Left ventricle myocardium inferior (tissue), 1 donor: ENCODE measurements around the gene SERPINB4. TPM values are rescaled to one million over a fixed set of nuclear protein-coding genes. Genes with fewer than 3 reads are reported as not detected.

Experiments used
- DNase-seq: peaks from one replicate; pipeline ENCODE4 v3.0.0-alpha.2; 2020
- H3K27ac ChIP-seq: fragments of 200-600 bp; replicated peaks from 2 replicates; pipeline ENCODE4 v1.8.0; 2021
- H3K27me3 ChIP-seq: fragments of 200-600 bp; 2 replicates; pipeline ENCODE4 v1.8.0; 2021; ENCODE audit warnings: low read depth
- H3K36me3 ChIP-seq: fragments of 200-600 bp; 2 replicates; pipeline ENCODE4 v1.8.0; 2021
- H3K4me1 ChIP-seq: fragments of 200-600 bp; 2 replicates; pipeline ENCODE4 v1.8.0; 2021
- H3K4me3 ChIP-seq: fragments of 200-600 bp; 2 replicates; pipeline ENCODE4 v1.8.0; 2021; ENCODE audit warnings: mild to moderate bottlenecking, moderate library complexity
- H3K9me3 ChIP-seq: fragments of 200-600 bp; replicated peaks from 2 replicates; pipeline ENCODE4 v1.8.0; 2021
- CTCF ChIP-seq: fragments of 200-600 bp; IDR thresholded peaks from 2 replicates; pipeline ENCODE4 v1.8.0; 2021; ENCODE audit warnings: antibody characterized with exemption, mild to moderate bottlenecking, borderline replicate concordance
- intact Hi-C: fragments of 100-400 bp; cut with micrococcal nuclease; formaldehyde crosslinking; loops from one replicate; pipeline ENCODE4 v1.11.0; 2022
- total RNA-seq: library from RNA; stranded (reverse); fragmentation: NEBNext Ultra II Directional; extraction: Animal tissue kit (Norgen Biotek cat#: 25700); gene quantifications from one replicate; pipeline ENCODE4 v1.2.1, GENCODE V29; 2021
- donor health status: DM: no; HTN: yes; CAD: no; lungs with severe emphysema.

SERPINB4 gene
- total RNA-seq, 1 donor from 2014 or later, result not detected

GRCh38 chr18:63590373-63590772 lies 53.7 kb downstream of the SERPINB4 start:
- DNase-seq, result no peak
- H3K27me3 ChIP-seq, result peaks cover 4% of the 10 kb centered on the region
- TF ChIP-seq CTCF, result no peak
- no peak overlapping the region for H3K4me3 ChIP-seq
- intact Hi-C loops, result no loop called here
- no peaks in the 10 kb centered on the region for H3K9me3 ChIP-seq
- H3K36me3 ChIP-seq, result no peaks in the 10 kb centered on the region
- no peak overlapping the region for H3K27ac ChIP-seq
- no peaks in the 10 kb centered on the region for H3K4me1 ChIP-seq

GRCh38 chr18:63588909-63589308 lies 55.1 kb downstream of the SERPINB4 start:
- Histone ChIP-seq H3K9me3 (no peaks in the 10 kb centered on the region), H3K4me3 (no peak overlapping the region), H3K27ac (no peak overlapping the region), H3K27me3 (peaks cover 13% of the 10 kb centered on the region), H3K4me1 (no peaks in the 10 kb centered on the region), H3K36me3 (no peaks in the 10 kb centered on the region)
- no peak for TF ChIP-seq CTCF
- intact Hi-C loops, result no loop called here
- no peak for DNase-seq

Other genes starting within 250 kb of the SERPINB4 start
- gene VPS4B, start 221.8 kb downstream of the SERPINB4 start, total RNA-seq, result 16.7 TPM
- not detected for gene SERPINB5, start 167.3 kb downstream of the SERPINB4 start, total RNA-seq
- gene SERPINB12, start 101.9 kb downstream of the SERPINB4 start, total RNA-seq, result not detected
- gene SERPINB13, start 56.9 kb downstream of the SERPINB4 start, total RNA-seq, result not detected
- gene SERPINB3, start 17.6 kb upstream of the SERPINB4 start, total RNA-seq, result not detected
- gene SERPINB11, start 58.7 kb upstream of the SERPINB4 start, total RNA-seq, result not detected
- gene SERPINB7, start 131.2 kb upstream of the SERPINB4 start, total RNA-seq, result not detected
- not detected for gene SERPINB2, start 243.4 kb upstream of the SERPINB4 start, total RNA-seq